Mesenchymal stem cell (in vitro differentiated cells and primary cell): ENCODE data around the gene ZGPAT.

Source experiments
- DNase-seq: peaks from one replicate; pipeline ENCODE4 v3.0.0-alpha.2; 2013
- H2AFZ ChIP-seq: one replicate; pipeline ENCODE4 v1.6.1; 2013; ENCODE audit warnings: low read depth, mild to moderate bottlenecking, control low read depth, inconsistent platforms, low read length, moderate library complexity
- H2AK5ac ChIP-seq: 2 replicates; pipeline ENCODE4 v1.6.1; 2013; ENCODE audit warnings: low read length, moderate library complexity, mild to moderate bottlenecking, inconsistent platforms; ENCODE audit not compliant: severe bottlenecking
- H2BK120ac ChIP-seq: one replicate; pipeline ENCODE4 v1.6.1; 2013; ENCODE audit warnings: low read depth, mild to moderate bottlenecking, inconsistent platforms, low read length, moderate library complexity
- H2BK12ac ChIP-seq, 2 experiments: one replicate each; pipeline ENCODE4 v1.6.1; 2013; ENCODE audit warnings: inconsistent platforms in 2 of 2, low read length in 2 of 2, mild to moderate bottlenecking in 2 of 2, moderate library complexity in 2 of 2, control low read depth in 1 of 2
- H2BK15ac ChIP-seq: one replicate; pipeline ENCODE4 v1.6.1; 2013; ENCODE audit warnings: mild to moderate bottlenecking, low read depth, inconsistent platforms; ENCODE audit not compliant: poor library complexity, severe bottlenecking
- H2BK5ac ChIP-seq: 2 replicates; pipeline ENCODE4 v1.6.1; 2013; ENCODE audit warnings: low read depth, mild to moderate bottlenecking, low read length, control low read depth, inconsistent platforms; ENCODE audit not compliant: poor library complexity, severe bottlenecking
- H3K14ac ChIP-seq, 2 experiments: one replicate each; pipeline ENCODE4 v1.6.1; 2013; ENCODE audit warnings: inconsistent platforms in 2 of 2, low read length in 2 of 2, control low read depth in 1 of 2, mild to moderate bottlenecking in 1 of 2, moderate library complexity in 1 of 2
- H3K18ac ChIP-seq, 2 experiments: one replicate each; pipeline ENCODE4 v1.6.1; 2013; ENCODE audit warnings: inconsistent platforms in 2 of 2, low read length in 2 of 2, control low read depth in 1 of 2, low read depth in 1 of 2, mild to moderate bottlenecking in 1 of 2
- H3K23ac ChIP-seq, 2 experiments: one replicate each; pipeline ENCODE4 v1.6.1; 2013; ENCODE audit warnings: inconsistent platforms in 2 of 2, low read length in 2 of 2, mild to moderate bottlenecking in 2 of 2, moderate library complexity in 2 of 2, control low read depth in 1 of 2
- H3K27ac ChIP-seq: 2 replicates; pipeline ENCODE4 v1.5.1; 2013; ENCODE audit warnings: mild to moderate bottlenecking, moderate library complexity, low read length, control low read depth, inconsistent platforms; ENCODE audit not compliant: poor library complexity, severe bottlenecking
- H3K27me3 ChIP-seq, 2 experiments: 2 replicates each; pipeline versions ENCODE4 v1.6.1 to v1.7.0; 2013; ENCODE audit warnings: low read length in 2 of 2, mild to moderate bottlenecking in 2 of 2, moderate library complexity in 2 of 2, control low read depth in 1 of 2, inconsistent platforms in 1 of 2; ENCODE audit not compliant: control insufficient read depth in 1 of 2, insufficient read depth in 1 of 2
- H3K36me3 ChIP-seq, 2 experiments: 2 replicates each; pipeline versions ENCODE4 v1.6.1 to v1.7.0; 2013; ENCODE audit warnings: low read length in 2 of 2, control low read depth in 1 of 2, inconsistent platforms in 1 of 2, low read depth in 1 of 2, mild to moderate bottlenecking in 1 of 2; ENCODE audit not compliant: insufficient read depth in 2 of 2, control insufficient read depth in 1 of 2
- H3K4ac ChIP-seq, 2 experiments: one replicate each; pipeline ENCODE4 v1.6.1; 2013; ENCODE audit warnings: inconsistent platforms in 2 of 2, low read length in 2 of 2, mild to moderate bottlenecking in 2 of 2, moderate library complexity in 2 of 2, control low read depth in 1 of 2, low read depth in 1 of 2
- H3K4me1 ChIP-seq: 2 replicates; pipeline ENCODE4 v1.6.1; 2013; ENCODE audit warnings: low read depth, low read length, control low read depth; ENCODE audit not compliant: control insufficient read depth, insufficient read depth
- H3K4me2 ChIP-seq: 2 replicates; pipeline ENCODE4 v1.6.1; 2013; ENCODE audit warnings: low read length, mild to moderate bottlenecking, inconsistent platforms; ENCODE audit not compliant: poor library complexity, severe bottlenecking
- H3K4me3 ChIP-seq, 2 experiments: 2 replicates each; pipeline versions ENCODE4 v1.5.1 to v1.7.0; 2013; ENCODE audit warnings: low read length in 2 of 2, mild to moderate bottlenecking in 2 of 2, control low read depth in 1 of 2, low read depth in 1 of 2; ENCODE audit not compliant: insufficient read depth in 1 of 2
- H3K79me1 ChIP-seq: replicated peaks from 2 replicates; pipeline ENCODE4 v1.6.1; 2013; ENCODE audit warnings: mild to moderate bottlenecking, control low read depth, low read length, inconsistent platforms; ENCODE audit not compliant: poor library complexity, severe bottlenecking
- H3K9ac ChIP-seq: 2 replicates; pipeline ENCODE4 v1.7.0; 2013; ENCODE audit warnings: mild to moderate bottlenecking, low read length, moderate library complexity
- H3K9me3 ChIP-seq: 2 replicates; pipeline ENCODE4 v1.7.0; 2013; ENCODE audit warnings: mild to moderate bottlenecking, low read length; ENCODE audit not compliant: control insufficient read depth
- H4K8ac ChIP-seq: one replicate; pipeline ENCODE4 v1.6.1; 2013; ENCODE audit warnings: inconsistent platforms, mild to moderate bottlenecking, low read length, moderate library complexity
- H4K91ac ChIP-seq: one replicate; pipeline ENCODE4 v1.6.1; 2013; ENCODE audit warnings: mild to moderate bottlenecking, low read length, inconsistent platforms
- WGBS: methylation state at CpG from one replicate; pipeline ENCODE4 v1.1.7; 2013; ENCODE audit warnings: mixed read lengths; 5-methylcytosine and 5-hydroxymethylcytosine counted together

ZGPAT gene

DNA sequence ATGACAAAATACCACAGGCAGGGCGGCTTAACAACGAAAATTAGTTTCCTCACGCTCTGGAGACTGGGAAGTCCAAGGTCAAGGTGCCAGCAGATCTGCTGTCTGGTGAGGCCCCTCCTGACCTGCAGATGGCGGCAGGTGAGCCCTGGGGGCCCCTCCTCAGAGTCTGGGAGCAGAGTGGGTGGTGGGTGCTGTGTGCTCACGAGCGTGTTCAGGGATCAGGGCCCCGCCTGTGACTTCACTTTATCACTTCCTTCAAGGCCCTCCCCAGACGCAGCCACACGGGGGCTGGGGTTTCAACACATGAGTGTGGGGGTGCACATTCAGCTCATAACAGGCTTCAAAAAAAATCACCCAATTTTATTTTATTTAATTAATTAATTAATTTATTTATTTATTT, 71.0 kb downstream of the ZGPAT start:
- Histone ChIP-seq H3K4ac (no peak overlapping the region), H3K27me3 (peaks cover 0 to 20% of the 10 kb centered on the region in 2 experiments), H3K14ac (no peak overlapping the region), H3K4me3 (no peak overlapping the region), H3K79me1 (peaks cover 37% of the 10 kb centered on the region), H2BK15ac (no peak overlapping the region), H4K91ac (no peak overlapping the region), H2AK5ac (no peak overlapping the region), H2BK5ac (no peak overlapping the region), H2AFZ (no peak overlapping the region), H3K4me1 (peaks cover 20% of the 10 kb centered on the region), H3K23ac (no peak overlapping the region), H3K9ac (no peak overlapping the region), H2BK12ac (no peak overlapping the region), H3K18ac (no peak overlapping the region), H3K9me3 (no peaks in the 10 kb centered on the region), H3K27ac (no peak overlapping the region), H4K8ac (no peak overlapping the region), H3K4me2 (no peak overlapping the region), H2BK120ac (no peak overlapping the region), H3K36me3 (peaks cover 0 to 14% of the 10 kb centered on the region in 2 experiments)
- WGBS, result 92% methylated on average over 4 of the region's 9 CpGs
- no peak for DNase-seq

DNA sequence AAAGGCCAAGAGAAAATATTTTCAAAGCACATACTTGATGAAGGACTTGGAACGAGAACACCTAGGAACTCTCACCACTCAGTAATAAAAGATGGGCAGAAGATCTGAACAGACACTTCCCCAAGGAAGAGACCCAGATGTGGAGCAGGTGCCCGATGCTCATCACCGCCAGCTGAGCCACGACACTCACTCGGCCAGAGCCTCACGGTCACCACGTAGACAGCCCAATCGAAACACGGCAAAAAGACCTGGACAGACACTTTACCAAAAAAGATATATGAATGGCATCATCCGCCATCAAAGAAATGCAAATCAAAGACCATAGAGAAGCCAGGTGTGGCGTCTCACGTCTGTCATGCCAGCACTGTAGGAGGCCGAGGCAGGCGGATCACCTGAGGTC, 73.3 kb downstream of the ZGPAT start:
- 94% methylated on average over 14 of the region's 14 CpGs for WGBS
- Histone ChIP-seq H2BK120ac (no peak overlapping the region), H3K18ac (no peak overlapping the region), H3K23ac (no peak overlapping the region), H3K79me1 (peaks cover 33% of the 10 kb centered on the region), H3K9me3 (no peaks in the 10 kb centered on the region), H2BK15ac (no peak overlapping the region), H3K27me3 (peaks cover 0 to 3% of the 10 kb centered on the region in 2 experiments), H2BK5ac (no peak overlapping the region), H3K4me2 (no peak overlapping the region), H3K4me1 (peaks cover 7% of the 10 kb centered on the region), H3K27ac (no peak overlapping the region), H4K8ac (no peak overlapping the region), H2AFZ (no peak overlapping the region), H3K4ac (no peak overlapping the region), H3K36me3 (peaks cover 0 to 9% of the 10 kb centered on the region in 2 experiments), H3K9ac (no peak overlapping the region), H3K4me3 (no peak overlapping the region), H2AK5ac (no peak overlapping the region), H3K14ac (no peak overlapping the region), H2BK12ac (no peak overlapping the region), H4K91ac (no peak overlapping the region)
- DNase-seq, result no peak

DNA sequence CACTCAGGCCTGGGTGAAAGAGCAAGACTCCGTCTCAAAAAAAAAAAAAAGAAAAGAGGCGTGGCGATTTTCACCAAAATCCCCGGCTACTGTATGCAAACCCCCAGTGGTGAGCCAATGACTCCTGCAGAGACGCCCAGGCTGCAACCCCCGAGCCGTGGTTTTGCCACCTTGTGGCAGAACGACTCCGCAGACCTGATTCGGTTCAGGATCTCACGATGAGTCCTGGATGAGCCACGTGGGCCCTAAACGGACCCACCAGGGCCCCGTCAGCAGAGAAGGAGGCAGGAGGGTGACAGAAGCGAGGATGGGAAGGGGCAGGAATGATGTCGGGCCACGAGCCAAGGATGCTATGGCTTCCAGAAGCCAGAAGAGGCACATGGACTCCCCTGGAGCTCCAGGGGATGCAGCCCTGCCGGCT, 74.2 kb downstream of the ZGPAT start:
- no peaks in the 10 kb centered on the region for H3K9me3 ChIP-seq
- H3K27me3 ChIP-seq, result peaks cover 0 to 3% of the 10 kb centered on the region in 2 experiments
- H3K23ac ChIP-seq, result no peak overlapping the region
- no peak overlapping the region for H3K4ac ChIP-seq
- H3K4me1 ChIP-seq, result peaks cover 7% of the 10 kb centered on the region
- H2AFZ ChIP-seq, result no peak overlapping the region
- no peak overlapping the region for H3K27ac ChIP-seq
- peaks cover 0 to 11% of the 10 kb centered on the region in 2 experiments for H3K36me3 ChIP-seq
- no peak for DNase-seq
- peaks cover 31% of the 10 kb centered on the region for H3K79me1 ChIP-seq
- H2BK5ac ChIP-seq, result no peak overlapping the region
- no peak overlapping the region for H2BK120ac ChIP-seq
- H2BK12ac ChIP-seq, result no peak overlapping the region
- 79% methylated on average over 18 of the region's 18 CpGs for WGBS
- H3K9ac ChIP-seq, result no peak overlapping the region
- no peak overlapping the region for H3K4me2 ChIP-seq
- no peak overlapping the region for H3K4me3 ChIP-seq
- H2AK5ac ChIP-seq, result no peak overlapping the region
- H2BK15ac ChIP-seq, result no peak overlapping the region
- H4K8ac ChIP-seq, result no peak overlapping the region
- no peak overlapping the region for H3K18ac ChIP-seq
- H3K14ac ChIP-seq, result no peak overlapping the region
- no peak overlapping the region for H4K91ac ChIP-seq

DNA sequence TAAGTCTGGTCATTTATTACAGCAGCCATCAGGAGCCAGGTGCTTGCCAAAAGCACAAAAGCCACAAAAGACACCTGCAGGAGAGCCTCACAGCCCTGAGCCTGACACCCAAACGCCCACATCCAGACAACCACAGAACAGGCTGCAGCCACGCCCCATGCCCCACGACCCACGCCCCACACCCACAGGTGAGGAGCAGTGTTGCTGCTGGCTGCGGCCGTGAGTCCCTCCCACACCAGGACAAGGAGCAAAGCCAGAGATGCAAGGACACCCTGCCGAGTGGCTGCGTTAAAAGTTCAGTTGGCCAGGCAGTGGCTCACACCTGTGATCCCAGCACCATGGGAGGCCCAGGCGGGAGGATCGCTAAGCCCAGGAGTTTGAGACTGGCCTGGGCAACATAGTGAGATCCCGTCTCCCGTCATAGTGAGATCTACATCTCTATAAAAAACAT, 74.7 kb downstream of the ZGPAT start:
- Histone ChIP-seq H2BK15ac (no peak overlapping the region), H3K79me1 (peaks cover 32% of the 10 kb centered on the region), H2AFZ (no peak overlapping the region), H2BK5ac (no peak overlapping the region), H3K23ac (no peak overlapping the region), H4K8ac (no peak overlapping the region), H4K91ac (no peak overlapping the region), H2BK12ac (no peak overlapping the region), H3K18ac (no peak overlapping the region), H3K9me3 (no peaks in the 10 kb centered on the region), H3K36me3 (peaks cover 0 to 16% of the 10 kb centered on the region in 2 experiments), H2BK120ac (no peak overlapping the region), H3K14ac (no peak overlapping the region), H3K9ac (no peak overlapping the region), H3K27ac (no peak overlapping the region), H3K27me3 (peaks cover 0 to 2% of the 10 kb centered on the region in 2 experiments), H3K4ac (no peak overlapping the region), H2AK5ac (no peak overlapping the region), H3K4me2 (no peak overlapping the region), H3K4me1 (peaks cover 7% of the 10 kb centered on the region), H3K4me3 (no peak overlapping the region)
- 94% methylated on average over 12 of the region's 12 CpGs for WGBS
- DNase-seq, result no peak
